Neural crest cell (in vitro differentiated cells): ENCODE data around the gene CREG1. TPM values are rescaled to one million over a fixed set of nuclear protein-coding genes. Genes with fewer than 3 reads are reported as not detected.

Experiments
- DNase-seq: peaks from one replicate; pipeline ENCODE4 v3.0.0; 2021; ENCODE audit warnings: low read depth, mixed read lengths, low spot score
- H3K27ac Mint-ChIP-seq: one replicate; pipeline ENCODE4 v1.8.0; 2021; ENCODE audit warnings: mild to moderate bottlenecking, mixed read lengths; ENCODE audit not compliant: unreplicated experiment
- H3K27me3 Mint-ChIP-seq: 2 replicates; pipeline ENCODE4 v1.8.0; 2021; ENCODE audit warnings: low read depth, mild to moderate bottlenecking, mixed read lengths
- H3K36me3 Mint-ChIP-seq: 2 replicates; pipeline ENCODE4 v1.8.0; 2021; ENCODE audit warnings: low read depth, mild to moderate bottlenecking, mixed read lengths
- H3K4me1 Mint-ChIP-seq: 2 replicates; pipeline ENCODE4 v1.8.0; 2021; ENCODE audit warnings: mixed read lengths
- H3K4me3 Mint-ChIP-seq: one replicate; pipeline ENCODE4 v1.8.0; 2021; ENCODE audit warnings: mild to moderate bottlenecking, mixed read lengths
- H3K9me3 Mint-ChIP-seq: 2 replicates; pipeline ENCODE4 v1.8.0; 2021; ENCODE audit warnings: mixed read lengths
- total RNA-seq: library from RNA; stranded (reverse); gene quantifications from 2 replicates; pipeline ENCODE4 v1.2.1, GENCODE V29; 2021
- TF ChIP-seq, protein P1 (sequence below): fragments of 200-600 bp; sonication (generic); conservative IDR thresholded peaks from 2 replicates; pipeline ENCODE4 v1.5.0; 2021; ENCODE audit warnings: antibody characterized with exemption, mild to moderate bottlenecking

CREG1 gene
- total RNA-seq, 1 donor from 2014 or later: 24.1 TPM

DNA sequence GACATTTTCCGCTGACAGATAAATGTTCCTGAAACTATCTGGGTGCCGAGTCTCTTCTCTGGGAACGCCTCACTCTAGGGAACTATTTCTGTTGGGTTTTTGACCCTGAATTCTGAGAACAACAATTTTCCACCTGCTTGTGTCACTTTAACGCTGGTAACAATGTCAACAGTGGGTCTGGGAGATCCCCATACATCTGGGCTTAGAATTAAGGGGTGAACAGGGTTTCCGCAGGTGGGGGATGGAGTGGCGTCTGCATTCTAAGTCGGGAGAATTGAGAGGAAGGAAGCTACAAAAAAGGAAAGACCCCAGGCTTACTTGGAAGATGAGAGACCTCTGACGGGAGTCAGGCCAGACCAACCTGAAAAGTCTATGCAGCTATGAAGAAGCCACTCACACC, 44.0 kb downstream of the CREG1 start:
- no peak for DNase-seq
- Mint-ChIP-seq H3K4me1 (peaks cover 24% of the 10 kb centered on the region), H3K36me3 (no peaks in the 10 kb centered on the region), H3K9me3 (no peaks in the 10 kb centered on the region), H3K4me3 (no peak overlapping the region), H3K27me3 (no peaks in the 10 kb centered on the region), H3K27ac (no peak overlapping the region)
- TF ChIP-seq, protein P1, sequence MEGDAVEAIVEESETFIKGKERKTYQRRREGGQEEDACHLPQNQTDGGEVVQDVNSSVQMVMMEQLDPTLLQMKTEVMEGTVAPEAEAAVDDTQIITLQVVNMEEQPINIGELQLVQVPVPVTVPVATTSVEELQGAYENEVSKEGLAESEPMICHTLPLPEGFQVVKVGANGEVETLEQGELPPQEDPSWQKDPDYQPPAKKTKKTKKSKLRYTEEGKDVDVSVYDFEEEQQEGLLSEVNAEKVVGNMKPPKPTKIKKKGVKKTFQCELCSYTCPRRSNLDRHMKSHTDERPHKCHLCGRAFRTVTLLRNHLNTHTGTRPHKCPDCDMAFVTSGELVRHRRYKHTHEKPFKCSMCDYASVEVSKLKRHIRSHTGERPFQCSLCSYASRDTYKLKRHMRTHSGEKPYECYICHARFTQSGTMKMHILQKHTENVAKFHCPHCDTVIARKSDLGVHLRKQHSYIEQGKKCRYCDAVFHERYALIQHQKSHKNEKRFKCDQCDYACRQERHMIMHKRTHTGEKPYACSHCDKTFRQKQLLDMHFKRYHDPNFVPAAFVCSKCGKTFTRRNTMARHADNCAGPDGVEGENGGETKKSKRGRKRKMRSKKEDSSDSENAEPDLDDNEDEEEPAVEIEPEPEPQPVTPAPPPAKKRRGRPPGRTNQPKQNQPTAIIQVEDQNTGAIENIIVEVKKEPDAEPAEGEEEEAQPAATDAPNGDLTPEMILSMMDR: no peak

DNA sequence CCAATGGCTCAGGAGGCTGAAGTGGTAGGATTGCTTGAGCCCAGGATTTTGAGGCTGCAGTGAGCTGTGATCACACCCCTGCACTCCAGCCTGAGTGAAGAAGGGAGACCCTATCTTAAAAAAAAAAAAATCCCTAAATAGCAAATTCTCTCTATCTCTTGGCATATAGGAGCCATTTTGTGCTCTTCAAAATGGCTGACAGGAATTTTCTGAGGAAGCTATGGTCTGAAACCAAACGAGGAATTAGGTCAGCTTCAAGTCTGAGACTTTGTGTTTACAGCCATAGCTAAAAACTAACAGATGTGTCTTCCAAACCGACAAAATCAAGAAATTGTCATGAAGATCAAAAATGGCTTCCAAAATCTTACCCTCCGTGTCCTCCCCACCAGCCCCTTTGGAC, 45.8 kb downstream of the CREG1 start:
- DNase-seq: no peak
- no peaks in the 10 kb centered on the region for H3K27me3 Mint-ChIP-seq
- H3K4me1 Mint-ChIP-seq: peaks cover 42% of the 10 kb centered on the region
- TF ChIP-seq, protein P1: no peak
- H3K27ac Mint-ChIP-seq: no peak overlapping the region
- no peak overlapping the region for H3K4me3 Mint-ChIP-seq
- no peaks in the 10 kb centered on the region for H3K9me3 Mint-ChIP-seq
- no peaks in the 10 kb centered on the region for H3K36me3 Mint-ChIP-seq

DNA sequence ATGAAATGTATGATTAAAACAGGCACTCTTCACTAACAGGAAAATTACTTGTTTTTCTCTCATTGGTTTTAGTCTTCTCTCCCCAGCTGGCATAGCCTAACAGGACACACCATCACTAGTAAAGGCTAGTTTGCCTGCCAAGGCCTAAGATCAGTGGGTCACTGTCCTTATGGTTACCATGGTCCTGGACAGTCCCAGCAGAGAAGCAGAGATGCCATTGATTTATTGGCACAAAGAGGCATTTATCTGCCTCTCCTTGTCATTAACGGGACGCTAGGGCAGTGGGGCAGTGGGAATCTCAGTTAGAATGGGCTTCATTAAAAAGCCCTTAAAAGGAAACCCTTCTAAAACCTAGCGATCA, 49.1 kb downstream of the CREG1 start:
- Mint-ChIP-seq H3K9me3 (no peaks in the 10 kb centered on the region), H3K27me3 (no peaks in the 10 kb centered on the region), H3K27ac (no peak overlapping the region), H3K4me1 (peaks cover 46% of the 10 kb centered on the region), H3K4me3 (no peak overlapping the region), H3K36me3 (no peaks in the 10 kb centered on the region)
- no peak for DNase-seq
- TF ChIP-seq, protein P1: no peak

DNA sequence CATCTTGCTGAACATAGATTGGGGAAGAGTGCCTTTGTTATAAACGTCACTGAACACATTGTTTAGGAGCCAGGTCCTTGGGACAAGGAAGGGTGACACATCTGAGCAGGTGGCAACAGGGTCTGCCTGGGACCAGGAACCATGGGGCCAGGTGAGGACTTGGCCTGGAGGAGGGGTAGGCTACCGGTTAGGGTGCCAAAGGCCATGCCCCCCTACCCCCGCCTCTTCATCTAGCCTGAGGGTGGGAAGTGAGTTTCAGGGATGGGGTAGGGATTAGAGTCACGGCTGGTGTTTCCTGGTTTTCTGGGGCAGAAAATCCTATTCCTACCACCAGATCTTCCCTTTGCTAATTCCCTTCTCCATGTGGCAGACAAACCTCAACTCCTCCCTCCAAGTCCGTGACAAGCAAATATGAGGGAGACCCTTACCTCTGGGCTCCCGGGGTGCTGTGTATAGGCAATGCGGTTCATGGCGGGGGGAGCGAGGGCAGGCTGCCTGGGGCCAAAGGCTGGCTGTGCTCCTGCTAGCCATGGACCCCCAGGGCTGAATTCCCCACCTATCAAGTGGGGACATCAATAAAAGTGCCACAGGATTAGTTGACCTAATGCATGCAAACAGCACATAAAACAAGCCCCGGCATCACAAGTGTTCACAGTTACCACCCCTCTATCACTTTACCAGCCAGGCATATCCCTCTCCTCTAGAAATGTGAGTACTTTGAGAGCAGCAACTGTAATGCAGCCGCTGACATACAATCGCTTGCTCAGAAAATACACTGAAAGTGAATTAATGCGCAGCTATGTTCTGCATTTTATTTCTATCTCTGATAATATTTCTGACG, 49.7 kb downstream of the CREG1 start:
- Mint-ChIP-seq H3K9me3 (no peaks in the 10 kb centered on the region), H3K4me1 (peaks cover 46% of the 10 kb centered on the region), H3K4me3 (no peak overlapping the region), H3K36me3 (no peaks in the 10 kb centered on the region), H3K27ac (no peak overlapping the region), H3K27me3 (no peaks in the 10 kb centered on the region)
- TF ChIP-seq, protein P1: no peak
- no peak for DNase-seq

DNA sequence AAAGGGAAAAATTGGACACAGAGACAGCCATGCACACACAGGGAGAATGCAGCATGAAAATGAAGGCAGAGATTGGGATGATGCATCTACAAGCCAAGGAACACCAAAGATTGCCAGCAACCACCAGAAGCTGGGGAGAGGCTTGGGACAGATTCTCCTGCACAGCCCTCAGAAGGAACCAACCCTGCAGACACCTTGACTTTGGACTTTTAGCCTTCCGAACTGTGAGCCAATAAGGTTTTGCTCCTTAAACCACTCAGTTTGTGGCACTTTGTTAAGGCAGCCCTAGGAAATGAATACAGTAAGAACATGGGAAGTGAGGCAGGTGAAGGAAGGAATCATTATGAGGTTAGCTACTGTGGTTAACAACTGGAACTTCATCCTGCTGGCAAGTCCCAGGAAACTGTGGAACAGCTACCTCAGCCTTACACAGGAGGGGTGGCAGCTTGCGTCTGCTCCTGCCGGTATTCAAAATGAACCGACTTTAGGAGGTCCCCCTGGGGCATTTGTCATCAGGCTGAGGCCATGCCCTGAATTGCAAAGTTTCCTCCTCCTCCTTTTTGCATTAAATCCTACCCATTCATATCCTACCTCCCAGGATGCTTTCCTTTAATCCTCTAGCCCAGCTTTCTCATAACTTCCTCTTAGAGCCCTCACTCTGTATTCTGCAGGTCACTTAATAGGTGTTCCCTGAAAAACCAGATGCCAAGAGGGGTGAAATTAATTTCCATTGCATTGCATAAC, 50.7 kb downstream of the CREG1 start:
- TF ChIP-seq, protein P1: no peak
- no peak overlapping the region for H3K27ac Mint-ChIP-seq
- no peaks in the 10 kb centered on the region for H3K9me3 Mint-ChIP-seq
- DNase-seq: no peak
- H3K4me3 Mint-ChIP-seq: no peak overlapping the region
- no peaks in the 10 kb centered on the region for H3K27me3 Mint-ChIP-seq
- H3K4me1 Mint-ChIP-seq: peaks cover 39% of the 10 kb centered on the region
- no peaks in the 10 kb centered on the region for H3K36me3 Mint-ChIP-seq
